Activated T-cell treated with anti-CD3 and anti-CD28 coated beads, Interleukin-2, amount 50 U/mL, for 24 hours (primary cell): Measurements from ENCODE around the gene TNFAIP8L1.
A peak's percentile ranks its signal among the peaks of the same experiment; 100 is the strongest.
"Not testable (repeated sequence)": the region's sequence is repeated elsewhere in the genome, so short reads cannot be mapped to it uniquely, and the experiment has no call there.

Experiments
- DNase-seq: peaks from one replicate; pipeline ENCODE4 v3.0.0-alpha.2; 2020
- H3K27ac Mint-ChIP-seq: 2 replicates; pipeline ENCODE4 v1.8.0; 2020; ENCODE audit warnings: mild to moderate bottlenecking, mixed read lengths
- H3K27me3 Mint-ChIP-seq: 2 replicates; pipeline ENCODE4 v1.8.0; 2020; ENCODE audit warnings: mixed read lengths
- H3K36me3 Mint-ChIP-seq: 2 replicates; pipeline ENCODE4 v1.8.0; 2020; ENCODE audit warnings: low read depth, mixed read lengths
- H3K4me1 Mint-ChIP-seq: 2 replicates; pipeline ENCODE4 v1.8.0; 2020; ENCODE audit warnings: low read depth, mixed read lengths
- H3K4me3 Mint-ChIP-seq: 2 replicates; pipeline ENCODE4 v1.8.0; 2020; ENCODE audit warnings: mild to moderate bottlenecking, moderate library complexity, mixed read lengths
- H3K9me3 Mint-ChIP-seq: 2 replicates; pipeline ENCODE4 v1.8.0; 2020; ENCODE audit warnings: mixed read lengths

The TNFAIP8L1 gene

DNA sequence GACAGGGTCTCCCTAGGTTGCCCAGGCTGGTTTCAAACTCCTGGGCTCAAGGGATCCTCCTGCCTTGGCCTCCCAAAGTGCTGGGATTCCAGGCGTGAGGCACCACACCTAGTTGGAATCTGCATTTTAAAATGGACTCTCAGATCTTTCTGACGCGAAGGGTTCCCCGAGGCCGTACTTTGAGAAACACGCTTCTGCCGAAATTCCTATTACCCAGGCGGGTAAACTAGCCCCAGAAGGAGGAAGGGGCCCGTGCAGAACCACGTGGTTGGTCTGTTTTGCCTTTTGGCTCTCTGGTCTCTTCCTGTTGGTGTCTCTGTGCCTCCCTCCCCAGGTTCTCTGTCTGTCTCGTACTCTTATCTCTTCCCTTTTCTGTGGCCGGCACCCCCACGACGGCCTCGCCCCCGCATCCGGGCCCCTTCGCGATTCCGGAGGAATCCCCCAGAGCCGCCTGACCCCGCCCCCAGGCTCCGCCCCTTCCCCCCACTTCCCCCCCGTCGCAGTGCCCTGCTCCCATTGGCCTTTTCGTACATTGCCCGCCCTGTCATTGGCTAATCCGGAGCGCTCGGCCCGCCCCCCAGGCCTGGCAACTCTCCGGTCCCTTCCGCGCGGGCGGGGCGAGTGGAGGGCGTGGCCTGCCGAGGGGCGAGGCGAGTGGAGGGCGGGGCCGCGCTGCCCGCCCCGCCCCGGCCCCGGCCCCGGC is at the start of gene TNFAIP8L1:
TSS of gene TNFAIP8L1 (plus strand) at position 689 of the 703 bp plus-strand sequence. CDS start 12,354 bp downstream, outside the sequence.
- peaks cover 33% of the 10 kb centered on the region for H3K4me1 Mint-ChIP-seq
- peak within 1 kb of the TSS; percentile 97 for H3K27ac Mint-ChIP-seq
- peak; percentile 99 for DNase-seq
- H3K27me3 Mint-ChIP-seq, result no peaks in the 10 kb centered on the region
- H3K36me3 Mint-ChIP-seq, result peaks cover 3% of the 10 kb centered on the region
- H3K9me3 Mint-ChIP-seq, result no peaks in the 10 kb centered on the region
- peak within 1 kb of the TSS; percentile 89 for H3K4me3 Mint-ChIP-seq

DNA sequence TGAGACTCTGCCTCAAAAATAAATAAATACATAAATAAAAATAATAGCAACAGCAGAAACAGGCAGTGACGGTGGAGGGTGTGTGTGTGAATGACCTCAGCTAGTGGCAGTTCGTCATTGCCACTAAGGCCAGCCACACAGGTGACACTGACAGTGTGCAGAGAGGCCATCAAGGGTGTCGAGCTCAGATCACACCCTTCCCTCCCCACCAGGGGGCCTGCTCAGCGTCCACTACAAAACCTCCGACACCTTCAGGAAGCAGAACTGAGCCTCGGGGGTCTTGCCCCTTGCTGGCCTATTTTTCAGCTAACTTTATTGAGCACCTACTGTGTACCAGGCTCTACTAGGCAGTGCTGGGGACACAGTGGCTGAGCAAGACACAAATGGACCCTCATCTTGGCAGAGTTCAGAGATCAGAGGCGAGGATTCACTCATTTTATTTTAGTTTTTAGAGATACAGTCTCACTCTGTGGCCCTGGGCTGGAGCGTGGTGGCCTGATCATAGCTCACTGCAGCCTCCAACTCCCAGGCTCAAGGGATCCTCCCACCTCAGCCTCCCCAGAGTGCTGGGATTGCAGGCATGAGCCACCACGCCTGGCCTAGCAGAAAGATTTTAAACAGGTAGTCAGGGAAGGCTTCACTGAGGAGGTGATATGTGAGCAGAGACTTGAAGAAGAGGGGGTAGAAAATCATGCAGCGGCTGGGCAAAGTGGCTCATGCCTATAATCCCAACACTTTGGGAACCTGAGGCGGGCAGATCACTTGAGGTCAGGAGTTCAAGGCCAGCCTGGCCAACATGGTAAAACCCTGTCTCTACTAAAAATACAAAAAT is 49.5 kb upstream of the TNFAIP8L1 start:
- Mint-ChIP-seq H3K9me3 (no peaks in the 10 kb centered on the region), H3K4me1 (no peaks in the 10 kb centered on the region), H3K4me3 (no peak overlapping the region), H3K27me3 (peaks cover 69% of the 10 kb centered on the region), H3K27ac (no peak overlapping the region), H3K36me3 (no peaks in the 10 kb centered on the region)
- no peak for DNase-seq

DNA sequence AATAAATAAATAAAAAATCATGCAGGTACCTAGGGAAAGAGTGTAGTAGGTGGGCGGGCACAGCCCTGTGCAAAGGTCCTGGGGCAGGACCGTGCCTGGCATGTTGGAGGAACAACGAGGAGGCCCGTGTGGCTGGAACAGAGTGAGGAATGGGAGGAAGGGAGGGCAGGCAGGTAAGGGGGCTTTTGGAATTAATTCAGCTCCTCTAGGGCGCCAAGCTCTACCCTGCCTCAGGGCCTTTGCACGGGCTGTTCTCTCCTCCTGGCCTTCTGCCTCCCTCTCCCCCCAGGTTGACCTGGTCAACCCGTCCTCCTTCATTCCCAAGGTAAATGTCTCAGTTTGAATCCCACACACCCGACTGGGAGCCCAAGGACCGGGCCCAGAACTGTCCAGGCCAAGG is 48.8 kb upstream of the TNFAIP8L1 start:
- Mint-ChIP-seq H3K9me3 (no peaks in the 10 kb centered on the region), H3K27ac (no peak overlapping the region), H3K36me3 (no peaks in the 10 kb centered on the region), H3K4me1 (no peaks in the 10 kb centered on the region), H3K4me3 (no peak overlapping the region), H3K27me3 (peaks cover 68% of the 10 kb centered on the region)
- DNase-seq, result no peak

DNA sequence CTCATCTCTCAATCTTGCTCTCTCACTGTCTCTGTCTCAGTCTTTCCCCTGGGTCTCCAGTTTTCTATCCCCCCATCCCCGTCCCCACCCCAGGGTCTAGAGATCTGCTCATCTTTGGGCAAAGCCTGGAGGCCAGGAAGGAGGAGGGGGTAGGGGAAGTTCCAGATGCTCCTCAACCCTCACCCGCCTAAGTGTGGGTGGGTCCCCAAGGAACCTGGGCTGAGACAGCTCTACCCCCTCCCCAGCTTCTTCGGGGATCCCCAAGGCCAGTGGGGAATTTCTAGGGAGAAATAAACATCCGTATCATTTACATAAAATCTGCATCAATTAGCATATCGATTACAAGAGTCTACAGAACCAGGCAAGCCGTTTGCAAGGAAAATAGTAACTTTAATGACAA is 48.0 kb upstream of the TNFAIP8L1 start:
- Mint-ChIP-seq H3K36me3 (no peaks in the 10 kb centered on the region), H3K9me3 (no peaks in the 10 kb centered on the region), H3K4me1 (no peaks in the 10 kb centered on the region), H3K4me3 (no peak overlapping the region), H3K27me3 (peaks cover 65% of the 10 kb centered on the region), H3K27ac (no peak overlapping the region)
- no peak for DNase-seq

DNA sequence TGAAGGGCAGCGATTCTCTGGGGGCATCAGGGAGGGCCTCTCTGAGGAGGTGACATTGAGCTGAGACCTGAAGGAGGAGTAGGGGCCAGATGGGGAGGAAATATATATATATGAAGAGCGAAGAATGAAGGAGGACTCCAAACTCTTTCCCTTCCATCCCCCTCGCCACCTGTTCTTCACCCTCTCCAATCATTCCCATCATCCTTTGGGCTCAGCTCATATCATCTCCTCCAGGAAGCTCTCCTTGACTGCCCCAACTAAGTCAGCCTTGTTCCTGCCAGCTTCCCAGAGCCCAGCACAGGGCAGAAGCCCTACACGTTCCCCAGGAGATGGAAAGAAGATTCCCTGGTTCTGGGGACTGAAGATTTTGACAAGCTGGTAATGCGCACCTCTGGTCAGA is 46.9 kb upstream of the TNFAIP8L1 start:
- Mint-ChIP-seq H3K36me3 (no peaks in the 10 kb centered on the region), H3K27ac (no peak overlapping the region), H3K27me3 (peaks cover 65% of the 10 kb centered on the region), H3K4me1 (peaks cover 3% of the 10 kb centered on the region), H3K4me3 (no peak overlapping the region), H3K9me3 (no peaks in the 10 kb centered on the region)
- no peak for DNase-seq

DNA sequence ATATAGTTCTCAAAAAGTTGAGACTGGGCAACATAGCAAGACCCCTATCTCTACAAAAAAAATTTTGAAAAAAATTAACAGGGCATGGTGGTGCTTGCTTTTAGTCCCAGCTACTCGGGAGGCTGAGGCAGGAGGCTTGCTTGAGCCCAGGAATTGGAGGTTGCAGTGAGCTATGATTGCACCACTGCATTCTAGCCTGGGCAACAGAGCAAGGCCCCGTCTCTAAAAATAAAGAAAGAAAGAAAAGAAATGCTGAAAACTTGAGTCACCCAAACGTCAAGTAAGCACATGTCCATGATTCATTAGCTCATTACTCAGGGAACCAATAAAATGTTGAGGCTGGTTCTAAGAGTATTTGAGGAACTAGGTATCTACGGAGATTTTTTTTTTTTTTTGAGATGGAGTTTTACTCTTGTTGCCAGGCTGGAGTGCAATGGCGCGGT is 45.9 kb upstream of the TNFAIP8L1 start:
- H3K9me3 Mint-ChIP-seq, result no peaks in the 10 kb centered on the region
- H3K36me3 Mint-ChIP-seq, result no peaks in the 10 kb centered on the region
- H3K4me1 Mint-ChIP-seq, result peaks cover 6% of the 10 kb centered on the region
- no peak for DNase-seq
- H3K4me3 Mint-ChIP-seq, result no peak overlapping the region
- H3K27me3 Mint-ChIP-seq, result peaks cover 63% of the 10 kb centered on the region
- no peak overlapping the region for H3K27ac Mint-ChIP-seq

- no peaks in the 10 kb centered on the region for H3K36me3 Mint-ChIP-seq
- peaks cover 67% of the 10 kb centered on the region for H3K27me3 Mint-ChIP-seq
- H3K4me1 Mint-ChIP-seq, result peaks cover 8% of the 10 kb centered on the region
- DNase-seq, result no peak
- no peaks in the 10 kb centered on the region for H3K9me3 Mint-ChIP-seq
- H3K4me3 Mint-ChIP-seq, result no peak overlapping the region
- H3K27ac Mint-ChIP-seq, result no peak overlapping the region
These were observed 45.1 kb upstream of the TNFAIP8L1 start for GRCh38 chr19:4594201-4594600.

DNA sequence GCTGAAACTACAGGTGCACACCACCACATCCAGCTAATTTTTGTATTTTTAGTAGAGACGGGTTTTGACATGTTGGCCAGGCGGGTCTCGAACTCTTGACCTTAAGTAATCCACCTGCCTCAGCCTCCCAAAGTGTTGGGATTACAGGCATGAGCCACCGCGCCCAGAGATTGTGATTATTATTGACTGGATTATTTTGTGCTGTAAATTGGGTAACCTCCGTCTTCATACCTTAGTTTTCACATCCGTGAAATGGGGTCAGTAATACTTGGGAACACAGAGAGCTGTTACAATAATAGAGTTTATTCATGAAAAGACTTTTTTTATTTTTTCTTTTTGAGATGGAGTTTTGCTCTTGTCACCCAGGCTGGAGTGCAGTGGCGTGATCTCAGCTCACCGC is 44.2 kb upstream of the TNFAIP8L1 start:
- H3K27me3 Mint-ChIP-seq, result peaks cover 68% of the 10 kb centered on the region
- H3K27ac Mint-ChIP-seq, H3K4me3 Mint-ChIP-seq, H3K36me3 Mint-ChIP-seq, DNase-seq, H3K9me3 Mint-ChIP-seq, H3K4me1 Mint-ChIP-seq: not testable (repeated sequence)

DNA sequence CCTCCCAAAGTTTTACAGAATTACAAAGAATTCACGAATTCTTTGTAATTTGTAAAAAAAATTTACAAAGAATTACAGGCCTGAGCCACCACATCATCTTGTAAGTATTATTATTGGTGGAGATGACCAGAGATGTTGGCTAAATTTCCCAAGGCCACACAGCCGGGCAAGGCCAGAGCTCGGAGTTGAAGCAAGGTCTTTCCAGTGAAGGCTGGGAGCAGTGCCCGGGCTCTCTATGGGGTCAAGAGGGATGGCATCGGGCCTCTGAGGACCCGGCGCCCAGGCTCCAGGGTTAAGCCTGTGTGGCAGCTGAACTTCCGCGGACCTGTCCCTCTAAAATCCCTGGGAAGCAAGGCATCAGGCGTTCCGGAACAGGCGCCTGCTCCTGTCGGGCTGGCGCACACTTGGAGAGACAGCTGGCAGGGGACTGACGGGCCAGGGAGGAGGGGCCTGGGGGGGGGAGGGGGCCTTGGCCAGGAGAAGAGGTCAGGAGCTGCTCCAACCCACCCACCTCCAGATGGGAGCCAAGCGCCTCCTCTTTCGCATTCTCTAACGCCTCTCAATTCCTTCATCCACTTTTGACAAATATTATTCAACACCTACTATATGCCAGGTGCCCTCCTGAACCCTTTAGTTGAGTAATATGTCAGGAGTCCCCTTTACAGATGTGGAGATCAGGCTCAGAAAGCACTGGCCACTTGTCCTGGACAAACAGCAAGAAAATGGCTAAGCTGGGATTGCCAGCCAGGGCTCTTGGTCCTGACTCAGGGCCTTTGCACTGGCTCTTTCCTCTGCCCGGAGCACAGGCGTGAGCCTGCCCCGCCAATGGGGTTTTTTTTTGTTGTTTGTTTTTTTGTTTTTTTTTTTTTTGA is 43.0 kb upstream of the TNFAIP8L1 start:
- Mint-ChIP-seq H3K4me3 (no peak overlapping the region), H3K9me3 (no peaks in the 10 kb centered on the region), H3K36me3 (no peaks in the 10 kb centered on the region), H3K27ac (no peak overlapping the region), H3K27me3 (peaks cover 66% of the 10 kb centered on the region), H3K4me1 (peaks cover 8% of the 10 kb centered on the region)
- no peak for DNase-seq

DNA sequence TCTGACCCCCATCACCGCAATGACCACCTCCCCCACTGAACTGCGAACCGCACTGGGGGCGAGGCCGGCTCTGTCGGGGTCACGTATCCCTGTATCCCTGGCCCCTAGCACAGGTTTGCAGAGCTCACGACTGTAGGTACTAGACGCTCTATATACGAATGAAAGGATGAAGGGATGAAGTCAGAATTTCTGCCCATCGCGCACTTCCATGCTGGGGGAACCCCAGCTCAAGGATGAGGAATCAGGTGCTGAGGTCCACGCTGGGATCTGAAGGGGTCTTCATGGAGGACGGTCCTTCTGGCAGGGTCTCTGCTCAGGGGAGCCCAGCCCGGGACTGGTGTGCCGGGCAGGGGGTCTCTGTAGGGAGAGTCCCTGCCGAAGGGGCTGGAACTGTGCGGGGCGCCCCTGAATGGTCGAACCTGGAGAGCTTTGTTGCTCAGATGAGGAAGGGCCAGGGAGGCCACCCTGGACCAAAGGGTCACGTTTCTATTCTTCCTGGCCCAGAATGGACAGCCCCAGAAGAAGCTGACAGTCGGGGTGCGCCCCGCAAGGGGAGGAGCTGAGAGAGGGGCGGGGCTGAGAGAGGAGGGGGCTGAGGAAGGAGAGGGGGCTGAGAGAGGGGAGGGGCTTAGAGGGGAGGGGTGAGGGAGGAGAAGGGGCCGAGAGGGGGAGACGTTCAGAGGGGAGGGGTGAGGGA is 41.9 kb upstream of the TNFAIP8L1 start:
- H3K36me3 Mint-ChIP-seq, result no peaks in the 10 kb centered on the region
- H3K4me1 Mint-ChIP-seq, result peaks cover 8% of the 10 kb centered on the region
- no peaks in the 10 kb centered on the region for H3K9me3 Mint-ChIP-seq
- H3K4me3 Mint-ChIP-seq, result no peak overlapping the region
- DNase-seq, result no peak
- peaks cover 64% of the 10 kb centered on the region for H3K27me3 Mint-ChIP-seq
- H3K27ac Mint-ChIP-seq, result no peak overlapping the region

- DNase-seq, result peak; percentile 52
- H3K4me3 Mint-ChIP-seq, result peak overlapping the region; percentile 25
- H3K9me3 Mint-ChIP-seq, result no peaks in the 10 kb centered on the region
- H3K36me3 Mint-ChIP-seq, result no peaks in the 10 kb centered on the region
- no peak overlapping the region for H3K27ac Mint-ChIP-seq
- peaks cover 58% of the 10 kb centered on the region for H3K27me3 Mint-ChIP-seq
- peaks cover 8% of the 10 kb centered on the region for H3K4me1 Mint-ChIP-seq
These were observed 41.2 kb upstream of the TNFAIP8L1 start for GRCh38 chr19:4597975-4598671.

- H3K27ac Mint-ChIP-seq, result no peak overlapping the region
- no peak for DNase-seq
- no peaks in the 10 kb centered on the region for H3K36me3 Mint-ChIP-seq
- H3K4me1 Mint-ChIP-seq, result peaks cover 8% of the 10 kb centered on the region
- peaks cover 58% of the 10 kb centered on the region for H3K27me3 Mint-ChIP-seq
- no peaks in the 10 kb centered on the region for H3K9me3 Mint-ChIP-seq
- H3K4me3 Mint-ChIP-seq, result peak overlapping the region; percentile 25
These were observed 40.6 kb upstream of the TNFAIP8L1 start for GRCh38 chr19:4598712-4599111.

DNA sequence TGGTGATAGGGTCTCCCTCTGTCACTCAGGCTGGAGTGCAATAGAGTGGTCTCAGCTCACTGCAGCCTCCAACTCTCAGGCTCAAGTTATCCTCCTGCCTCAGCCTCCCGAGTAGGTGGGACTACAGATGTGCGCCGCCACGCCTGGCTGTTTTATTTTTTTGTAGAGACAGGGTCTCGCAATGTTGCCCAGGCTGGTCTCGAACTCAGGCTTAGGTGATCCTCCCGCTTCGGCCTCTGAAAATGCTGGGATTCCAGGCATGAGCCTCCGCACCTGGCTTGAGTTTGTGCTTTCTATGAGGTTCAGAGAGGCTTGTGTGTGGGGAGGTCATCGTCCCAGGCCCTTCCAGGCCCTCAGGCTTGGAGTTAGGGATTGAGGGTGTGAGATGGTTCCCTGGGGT is 39.2 kb upstream of the TNFAIP8L1 start:
- peaks cover 52% of the 10 kb centered on the region for H3K27me3 Mint-ChIP-seq
- no peaks in the 10 kb centered on the region for H3K36me3 Mint-ChIP-seq
- no peak for DNase-seq
- peaks cover 8% of the 10 kb centered on the region for H3K4me1 Mint-ChIP-seq
- H3K4me3 Mint-ChIP-seq, result no peak overlapping the region
- no peaks in the 10 kb centered on the region for H3K9me3 Mint-ChIP-seq
- H3K27ac Mint-ChIP-seq, result no peak overlapping the region
